22Rv1 (cell line): ENCODE results near the gene MAP3K5.

Experiments
- H3K27ac ChIP-seq: fragments of 450-650 bp; 2 replicates; pipeline ENCODE4 v1.5.1; 2017
- CTCF ChIP-seq: fragments of 450-650 bp; IDR thresholded peaks from 2 replicates; pipeline ENCODE4 v1.5.1; 2017; ENCODE audit warnings: mild to moderate bottlenecking
- ZFX ChIP-seq: fragments of 450-650 bp; IDR thresholded peaks from 2 replicates; pipeline ENCODE4 v1.6.1; 2017; ENCODE audit warnings: antibody characterized with exemption, borderline replicate concordance

MAP3K5 gene

GRCh38 chr6:136710877-136711552, 81.3 kb downstream of the MAP3K5 start:
- no peak overlapping the region for H3K27ac ChIP-seq
- TF ChIP-seq CTCF (no peak), ZFX (no peak)

DNA sequence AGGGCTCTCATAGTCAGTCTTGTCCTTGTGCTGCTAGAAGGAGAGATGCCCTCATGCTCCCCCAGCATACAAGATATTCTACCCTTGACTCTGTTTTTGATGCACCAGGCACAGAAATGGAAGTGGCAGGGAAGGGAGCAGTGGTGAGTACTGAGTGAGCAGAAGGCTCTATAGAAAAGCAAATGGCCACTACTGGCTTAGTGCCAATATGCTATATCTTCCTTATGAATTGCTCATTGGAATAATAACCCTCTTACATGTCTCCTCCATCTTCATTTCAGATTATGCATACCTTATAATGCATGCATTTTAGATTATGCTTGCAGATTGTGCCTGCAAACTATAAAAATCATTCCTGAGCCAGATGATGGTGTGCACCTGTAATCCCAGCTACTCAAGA, 82.8 kb downstream of the MAP3K5 start:
- H3K27ac ChIP-seq: no peak overlapping the region
- TF ChIP-seq CTCF (no peak), ZFX (no peak)

DNA sequence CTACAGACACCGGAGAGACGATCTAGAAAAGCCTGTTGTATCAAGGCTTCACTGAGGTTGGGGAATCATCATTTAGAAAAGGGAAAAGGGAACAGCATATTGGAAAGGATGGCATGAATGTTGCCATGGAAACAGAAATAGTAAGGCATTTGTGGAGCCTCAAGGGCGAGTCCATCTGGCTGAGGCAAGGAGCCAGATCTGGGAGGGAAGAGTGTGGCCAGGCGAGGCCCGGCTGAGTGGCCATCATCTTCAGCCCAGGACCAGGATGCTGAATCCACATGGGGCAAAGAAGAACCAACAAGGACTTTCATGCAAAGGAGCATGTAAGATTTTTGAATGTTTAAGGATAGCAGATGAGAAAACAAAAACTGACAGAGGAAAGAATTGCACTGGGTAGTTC, 85.8 kb downstream of the MAP3K5 start:
- no peak for TF ChIP-seq CTCF
- TF ChIP-seq ZFX: no peak
- no peak overlapping the region for H3K27ac ChIP-seq

DNA sequence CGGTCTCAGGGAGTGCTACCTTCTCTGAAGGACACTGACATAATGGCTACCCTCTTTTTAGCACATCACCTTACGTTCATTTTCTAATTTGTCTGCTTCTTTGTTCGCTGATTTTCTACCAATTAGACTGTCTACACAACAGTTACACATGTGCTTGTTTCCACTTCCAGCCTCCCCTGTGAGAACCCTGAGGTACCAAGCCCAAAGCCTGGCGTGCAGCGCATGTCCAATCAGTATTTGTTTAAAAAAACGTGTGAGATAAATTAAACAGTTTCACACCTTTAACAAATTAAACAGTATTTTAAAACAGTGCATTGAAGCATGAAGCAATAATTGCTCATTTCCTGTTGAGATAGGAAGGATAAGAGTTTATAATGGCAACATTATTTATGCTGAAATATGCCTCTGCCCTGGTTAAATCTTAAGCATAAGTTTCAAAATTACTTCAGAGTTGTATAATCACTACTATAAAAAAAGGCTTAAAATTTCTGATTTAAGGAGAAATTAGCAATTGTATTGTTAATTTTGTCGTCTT, 88.9 kb downstream of the MAP3K5 start:
- TF ChIP-seq ZFX (no peak), CTCF (no peak)
- H3K27ac ChIP-seq: no peak overlapping the region

GRCh38 chr6:136701045-136701444, 91.2 kb downstream of the MAP3K5 start:
- no peak overlapping the region for H3K27ac ChIP-seq
- TF ChIP-seq CTCF: no peak
- no peak for TF ChIP-seq ZFX

- TF ChIP-seq CTCF: no peak
- no peak for TF ChIP-seq ZFX
- no peak overlapping the region for H3K27ac ChIP-seq
Measured at GRCh38 chr6:136699358-136699757, 92.9 kb downstream of the MAP3K5 start.

DNA sequence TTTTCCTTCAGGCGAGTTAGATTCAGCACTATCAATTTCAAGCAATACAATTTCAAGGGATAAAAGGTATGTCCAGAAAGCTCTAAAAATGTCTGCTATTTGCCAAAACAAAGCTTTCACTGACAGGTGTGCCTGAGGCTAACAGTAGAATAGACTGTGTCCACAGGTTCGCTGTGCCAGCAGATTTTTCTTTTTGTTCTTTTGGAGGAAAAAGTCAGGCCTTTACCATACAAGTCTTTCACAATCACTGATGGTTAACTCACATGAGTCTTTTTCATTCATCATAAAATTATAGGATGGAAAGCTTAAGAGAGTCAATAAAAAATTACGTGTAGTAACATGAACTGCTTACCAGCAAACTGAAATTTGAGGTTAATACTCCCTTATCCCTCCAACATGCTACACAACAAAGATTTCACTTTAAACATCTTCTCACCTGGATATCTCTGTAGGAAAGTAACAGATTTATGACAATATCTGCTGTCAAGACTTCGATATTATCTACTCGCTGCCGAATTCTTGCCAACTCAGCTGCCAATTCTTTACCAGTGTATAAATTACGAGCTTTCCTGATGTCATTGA, 95.4 kb downstream of the MAP3K5 start:
- no peak overlapping the region for H3K27ac ChIP-seq
- TF ChIP-seq ZFX: no peak
- no peak for TF ChIP-seq CTCF
